GM12865 (cell line): ENCODE measurements around the gene MEF2C.

Experiments used
- DNase-seq: peaks from one replicate; pipeline ENCODE4 v3.0.0; 2010; ENCODE audit warnings: low read depth
- H3K4me3 ChIP-seq: 2 replicates; pipeline ENCODE4 v1.5.1; 2011; ENCODE audit warnings: mild to moderate bottlenecking, low read depth, low read length, control low read depth
- TF ChIP-seq, protein P1 (sequence below): IDR thresholded peaks from 2 replicates; pipeline ENCODE4 v1.5.1; 2011; ENCODE audit warnings: low read length, control low read depth, low read depth, inconsistent platforms; ENCODE audit not compliant: insufficient read depth; ENCODE audit errors: missing control alignments

MEF2C gene

GRCh38 chr5:88729084-88729828, 153.7 kb downstream of the MEF2C start:
- peak; percentile 89 for DNase-seq
- H3K4me3 ChIP-seq: no peak overlapping the region
- TF ChIP-seq, protein P1, sequence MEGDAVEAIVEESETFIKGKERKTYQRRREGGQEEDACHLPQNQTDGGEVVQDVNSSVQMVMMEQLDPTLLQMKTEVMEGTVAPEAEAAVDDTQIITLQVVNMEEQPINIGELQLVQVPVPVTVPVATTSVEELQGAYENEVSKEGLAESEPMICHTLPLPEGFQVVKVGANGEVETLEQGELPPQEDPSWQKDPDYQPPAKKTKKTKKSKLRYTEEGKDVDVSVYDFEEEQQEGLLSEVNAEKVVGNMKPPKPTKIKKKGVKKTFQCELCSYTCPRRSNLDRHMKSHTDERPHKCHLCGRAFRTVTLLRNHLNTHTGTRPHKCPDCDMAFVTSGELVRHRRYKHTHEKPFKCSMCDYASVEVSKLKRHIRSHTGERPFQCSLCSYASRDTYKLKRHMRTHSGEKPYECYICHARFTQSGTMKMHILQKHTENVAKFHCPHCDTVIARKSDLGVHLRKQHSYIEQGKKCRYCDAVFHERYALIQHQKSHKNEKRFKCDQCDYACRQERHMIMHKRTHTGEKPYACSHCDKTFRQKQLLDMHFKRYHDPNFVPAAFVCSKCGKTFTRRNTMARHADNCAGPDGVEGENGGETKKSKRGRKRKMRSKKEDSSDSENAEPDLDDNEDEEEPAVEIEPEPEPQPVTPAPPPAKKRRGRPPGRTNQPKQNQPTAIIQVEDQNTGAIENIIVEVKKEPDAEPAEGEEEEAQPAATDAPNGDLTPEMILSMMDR: peak; percentile 47

DNA sequence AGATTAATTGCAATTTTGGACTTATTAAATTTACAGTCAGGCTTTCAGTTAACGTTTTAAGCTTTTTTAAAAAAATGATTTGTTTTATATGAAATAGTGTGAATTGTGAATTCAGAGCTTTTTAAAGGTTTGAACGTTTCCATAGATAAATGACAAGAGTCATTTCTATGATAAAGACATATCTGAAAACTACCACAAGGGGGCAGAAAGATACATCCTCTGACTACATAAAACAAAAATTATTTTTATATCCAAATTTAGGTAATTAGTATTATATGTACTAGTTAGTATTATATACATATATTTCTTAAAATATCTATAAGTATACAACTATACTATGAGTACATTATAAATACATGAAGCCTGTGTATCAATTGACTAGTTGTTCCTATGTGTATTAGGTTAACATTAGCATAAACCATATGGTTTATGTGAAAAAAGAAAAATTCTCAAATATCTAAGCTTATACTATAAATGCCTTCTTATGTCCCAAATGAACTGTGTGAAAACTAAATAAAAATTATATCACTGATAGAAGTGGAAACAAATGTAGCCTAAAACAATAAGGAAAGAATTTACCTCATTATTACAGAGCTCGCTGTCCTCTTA, 155.2 kb downstream of the MEF2C start:
- TF ChIP-seq, protein P1: peak; percentile 31
- peak; percentile 44 for DNase-seq
- H3K4me3 ChIP-seq: no peak overlapping the region

DNA sequence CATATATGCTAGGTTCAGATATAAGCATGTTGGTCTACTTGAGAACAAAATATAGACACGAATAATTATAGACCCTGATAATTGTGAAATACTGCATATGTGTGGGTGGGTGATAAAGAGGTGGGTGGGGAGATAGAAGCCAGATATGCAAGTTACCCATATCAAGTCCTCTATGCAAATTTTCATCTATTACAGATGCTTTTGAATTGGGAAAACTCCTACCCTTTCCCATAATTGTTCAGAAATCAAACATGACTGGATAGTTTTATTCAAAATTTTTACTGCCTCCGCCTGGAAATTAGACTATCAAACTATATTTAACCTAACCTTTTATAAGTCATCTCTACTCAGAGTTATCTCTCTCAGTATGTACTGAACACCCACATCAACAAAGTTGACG, 157.5 kb downstream of the MEF2C start:
- H3K4me3 ChIP-seq: no peak overlapping the region
- TF ChIP-seq, protein P1: no peak
- no peak for DNase-seq

DNA sequence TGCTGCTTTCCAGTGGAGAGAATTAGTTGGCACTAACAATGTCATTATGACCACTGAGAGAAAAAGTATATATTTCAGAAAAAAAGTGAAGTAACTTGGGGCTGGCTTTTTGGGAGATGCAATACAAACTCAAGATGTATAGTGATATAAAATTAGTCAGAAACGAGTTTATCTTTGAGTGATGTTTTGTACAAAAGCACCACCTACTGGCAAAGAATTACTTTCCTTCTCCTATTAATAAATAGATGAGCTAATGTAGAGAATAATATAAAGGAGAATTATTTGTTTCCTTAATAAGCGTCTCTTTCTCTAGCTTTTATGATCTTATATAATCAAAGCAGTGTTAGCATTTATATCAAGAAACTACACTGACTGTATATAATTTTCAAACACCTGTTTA, 158.8 kb downstream of the MEF2C start:
- no peak for DNase-seq
- H3K4me3 ChIP-seq: no peak overlapping the region
- TF ChIP-seq, protein P1: no peak

GRCh38 chr5:88722546-88723073, 160.4 kb downstream of the MEF2C start:
- no peak overlapping the region for H3K4me3 ChIP-seq
- TF ChIP-seq, protein P1: no peak
- DNase-seq: no peak

DNA sequence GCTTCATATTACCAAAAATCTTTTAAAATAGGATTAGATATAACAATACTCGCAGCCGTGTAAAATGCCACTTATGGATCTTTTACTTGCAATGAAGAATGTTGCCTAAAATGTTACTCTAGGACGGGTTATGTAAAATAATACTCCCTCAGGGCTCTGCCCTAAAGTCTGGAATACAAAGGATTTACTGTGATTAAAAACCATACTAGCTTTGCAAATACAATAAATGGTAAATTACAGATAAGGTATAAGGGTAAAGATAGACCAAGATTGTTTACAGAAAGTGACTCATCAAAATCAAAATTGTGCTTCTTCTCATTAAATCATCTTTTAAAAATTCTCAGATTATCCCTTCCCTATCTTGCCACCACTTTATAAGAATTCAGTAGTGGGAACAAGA, 163.6 kb downstream of the MEF2C start:
- TF ChIP-seq, protein P1: no peak
- no peak for DNase-seq
- H3K4me3 ChIP-seq: no peak overlapping the region
